ENCODE data around the gene AQP5.

GRCh38 chr12:49952391-49953055, 9.1 kb upstream of the AQP5 start:
- TF ChIP-seq CTCF (IDR thresholded peaks at IDR 0.05) = no peak
- no peak for TF ChIP-seq ZFX (IDR thresholded peaks at IDR 0.05; ENCODE audit: borderline replicate concordance)
